GM21390 (cell line): Measurements from ENCODE around the gene FAM200B.

Experiments
- ATAC-seq: cut with Tn5 transposase; IDR thresholded peaks from one replicate; pipeline ENCODE4 v1.9.1; 2021; ENCODE audit not compliant: unreplicated experiment

Gene FAM200B

DNA sequence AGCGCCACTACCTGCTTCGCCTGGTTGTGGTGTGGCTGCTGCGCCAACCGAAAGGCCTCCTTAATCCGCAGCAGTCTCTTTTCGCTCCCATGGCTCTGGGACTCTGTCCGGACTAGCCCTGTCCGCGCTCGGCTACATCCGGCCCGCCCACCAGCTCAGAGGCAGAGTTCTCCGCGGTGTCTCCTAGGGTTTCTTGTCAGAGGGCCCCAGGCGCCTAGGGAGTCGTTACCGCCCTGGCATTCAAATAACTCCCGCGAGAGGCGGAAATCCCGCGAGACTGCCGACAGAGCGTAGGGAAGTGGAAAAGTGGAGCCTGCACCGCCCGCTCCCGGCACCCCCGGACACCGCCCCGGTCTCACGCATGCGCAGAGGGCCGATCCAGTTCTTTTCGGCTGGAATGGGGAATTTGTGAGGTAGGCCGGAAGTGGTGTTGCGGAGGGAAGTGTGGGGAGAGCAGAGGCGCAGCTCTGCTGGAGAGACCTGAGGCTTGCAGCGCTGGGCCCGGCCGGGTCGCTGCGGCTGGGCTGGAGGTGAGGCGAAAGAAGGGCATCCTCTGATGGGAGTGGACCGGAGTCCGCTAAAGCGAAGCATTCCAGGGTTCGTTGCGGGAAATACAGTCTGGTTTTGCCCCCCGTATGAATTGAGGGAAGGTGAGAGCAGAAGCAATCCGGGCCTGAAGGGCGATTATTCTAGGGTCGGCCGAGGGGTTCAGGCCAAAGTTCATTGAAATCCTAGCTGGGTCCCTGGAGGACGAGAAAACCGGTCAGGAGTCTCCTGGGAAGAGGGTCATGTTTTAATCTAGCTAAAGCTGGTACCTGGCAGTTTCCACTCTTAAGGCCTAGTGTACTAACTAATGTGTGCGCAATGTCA, at the start of gene FAM200B:
Gene FAM200B, plus strand, starts transcription at position 456 of the 870 bp plus-strand sequence. CDS start 5,151 bp downstream, outside the sequence.
- peak; percentile 92 for ATAC-seq

DNA sequence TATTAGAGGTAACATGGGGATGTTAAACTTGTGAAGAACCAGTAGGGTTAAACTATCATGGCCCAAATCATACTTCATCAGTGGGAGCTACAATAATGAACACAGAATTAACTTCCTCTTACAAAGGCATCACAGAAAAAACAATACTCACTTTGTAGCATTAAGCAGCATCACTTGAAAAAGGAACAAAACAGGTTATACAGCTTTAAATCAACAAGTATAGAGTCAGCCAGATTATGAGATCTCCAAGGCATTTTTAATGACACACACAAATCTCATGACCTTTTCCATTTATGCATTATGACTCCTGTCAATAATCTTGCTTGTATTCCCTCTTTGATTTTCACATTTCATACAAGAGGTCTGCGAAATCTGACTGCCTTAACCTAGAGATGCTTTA, 44.8 kb upstream of the FAM200B start:
- no peak for ATAC-seq

DNA sequence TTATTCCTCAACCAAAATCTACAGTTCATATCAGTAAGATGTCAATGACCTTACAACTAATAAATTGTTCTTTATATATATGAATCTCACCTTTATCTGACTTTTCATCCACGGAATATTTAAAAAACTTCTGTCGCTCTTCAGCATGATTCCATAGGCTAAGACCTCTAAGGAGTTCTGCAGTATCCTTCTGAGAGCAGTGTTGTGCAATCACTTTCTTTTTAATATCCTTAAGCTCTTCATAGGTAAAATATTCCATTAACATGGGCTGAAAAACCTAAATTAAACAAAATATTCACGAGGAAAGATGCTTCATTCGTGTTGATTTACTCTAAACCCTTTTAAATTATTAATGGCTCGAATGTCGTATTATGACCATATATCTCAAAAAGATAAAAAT, 43.2 kb upstream of the FAM200B start:
- no peak for ATAC-seq

DNA sequence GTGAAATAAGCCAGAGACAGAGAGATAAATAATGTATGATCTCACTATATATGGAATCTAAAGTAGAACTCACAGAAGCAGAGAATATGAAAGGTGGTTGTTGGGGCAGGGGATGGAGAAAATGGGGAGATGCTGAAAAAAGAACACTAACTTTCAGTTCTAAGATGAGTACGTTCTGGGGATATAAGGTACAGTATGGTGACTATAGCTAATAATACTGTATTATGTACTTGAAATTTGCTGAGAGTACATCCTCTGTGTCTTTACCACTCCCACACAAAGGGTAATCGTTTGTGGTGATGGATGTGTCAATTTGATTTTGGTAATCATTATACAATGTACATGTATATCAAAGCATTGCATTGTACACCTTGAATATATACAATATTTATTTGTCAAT, 33.0 kb upstream of the FAM200B start:
- ATAC-seq = peak; percentile 54

DNA sequence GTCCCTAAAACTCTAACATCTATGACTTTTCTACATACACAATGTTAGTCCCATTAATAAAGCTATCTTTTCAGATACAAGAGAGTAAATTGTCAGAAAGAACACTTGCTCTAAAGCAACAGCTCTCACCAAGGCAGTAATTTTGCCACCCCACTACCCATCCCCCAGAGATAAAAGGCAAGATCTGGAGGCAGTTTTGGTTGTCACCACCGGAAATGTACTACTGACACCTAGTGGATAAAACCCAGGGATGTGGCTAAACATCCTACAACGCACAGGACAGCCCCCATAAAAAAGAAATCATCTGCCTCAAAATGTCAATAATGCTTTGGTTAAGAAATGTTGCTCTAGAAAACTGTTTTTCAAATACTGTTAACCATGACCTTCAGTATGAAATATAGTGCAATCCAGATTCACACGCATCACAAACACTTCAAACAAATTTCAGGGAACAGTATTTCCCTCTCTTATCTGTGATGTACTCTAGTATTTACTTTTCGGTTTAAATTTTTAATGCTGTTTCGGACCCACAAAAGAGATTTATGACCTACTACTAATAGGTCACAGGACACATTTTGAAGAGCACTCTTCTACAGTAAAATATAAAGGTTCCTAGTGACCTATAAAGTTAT, 31.6 kb upstream of the FAM200B start:
- ATAC-seq = peak; percentile 39

DNA sequence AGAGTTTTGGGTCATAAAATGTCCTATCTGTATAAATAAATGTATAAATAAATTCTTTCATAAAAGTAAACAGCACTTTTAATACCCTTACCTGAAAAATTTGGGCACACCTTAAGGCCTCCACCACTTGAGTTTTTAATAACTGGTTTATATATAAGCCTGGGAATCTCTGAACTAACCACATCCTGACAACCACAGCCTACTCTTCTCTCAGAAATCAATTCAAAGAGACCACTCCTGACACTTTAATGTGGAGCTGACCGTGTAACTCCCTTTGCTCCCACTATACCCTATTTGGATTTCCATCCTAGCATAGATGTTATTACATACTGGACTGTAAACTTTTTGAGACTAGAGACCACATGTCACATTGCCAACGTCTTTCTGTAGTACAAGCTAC, 30.0 kb upstream of the FAM200B start:
- ATAC-seq = no peak

DNA sequence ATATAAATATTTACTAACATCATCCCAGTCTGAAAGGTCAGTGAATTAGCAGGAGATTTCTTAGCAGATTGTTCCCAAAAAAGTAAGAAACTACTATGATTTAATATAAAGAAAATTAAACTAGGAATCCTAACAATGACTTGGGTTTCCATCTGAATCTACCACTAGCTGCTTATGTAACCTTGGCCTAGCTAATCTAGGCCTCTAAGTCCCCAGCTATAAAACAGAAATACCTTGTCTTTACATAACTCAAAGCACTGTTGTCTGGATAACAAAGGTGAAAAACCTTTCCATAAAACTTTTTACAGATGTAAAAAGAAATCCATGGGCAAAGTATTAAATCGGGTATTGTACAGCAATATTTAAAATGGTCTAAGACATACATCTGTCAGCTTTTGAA, 29.4 kb upstream of the FAM200B start:
- ATAC-seq = no peak

DNA sequence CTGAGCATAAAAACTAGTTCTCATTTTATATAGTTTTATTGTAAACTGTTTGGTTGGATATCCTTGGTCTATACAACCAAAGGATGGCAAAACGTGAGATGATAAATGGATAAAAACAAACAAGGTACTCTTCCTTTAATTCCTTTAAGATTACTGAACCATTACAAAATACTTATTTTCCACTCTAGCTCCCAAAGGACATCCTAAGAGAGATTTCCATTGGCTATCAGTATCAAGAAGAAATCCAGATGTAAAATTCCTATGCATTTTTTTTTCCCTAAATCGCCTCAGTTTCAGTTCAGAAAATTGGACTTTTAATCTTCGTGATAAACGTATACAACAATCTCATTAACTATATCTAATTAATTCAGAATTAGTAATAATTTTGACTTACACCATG, 28.8 kb upstream of the FAM200B start:
- ATAC-seq = no peak

DNA sequence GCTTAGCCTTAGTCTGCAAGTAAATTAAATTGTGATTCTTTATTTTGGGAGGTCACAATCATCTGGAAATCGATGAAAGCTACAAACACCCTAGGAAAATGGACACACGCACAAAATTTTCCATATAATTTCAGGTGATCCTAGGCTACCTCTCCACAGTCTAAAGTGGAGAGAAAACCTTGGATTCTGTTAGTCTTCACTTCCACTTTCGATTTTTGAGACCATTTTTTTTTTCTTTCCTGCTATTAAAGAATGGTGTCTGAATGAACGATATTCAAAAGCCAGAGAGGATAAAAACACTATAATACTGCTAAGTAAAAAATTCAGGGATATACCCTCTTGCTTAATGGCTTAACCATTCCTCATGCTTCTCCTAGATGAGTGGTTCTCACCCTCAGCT, 28.2 kb upstream of the FAM200B start:
- no peak for ATAC-seq

DNA sequence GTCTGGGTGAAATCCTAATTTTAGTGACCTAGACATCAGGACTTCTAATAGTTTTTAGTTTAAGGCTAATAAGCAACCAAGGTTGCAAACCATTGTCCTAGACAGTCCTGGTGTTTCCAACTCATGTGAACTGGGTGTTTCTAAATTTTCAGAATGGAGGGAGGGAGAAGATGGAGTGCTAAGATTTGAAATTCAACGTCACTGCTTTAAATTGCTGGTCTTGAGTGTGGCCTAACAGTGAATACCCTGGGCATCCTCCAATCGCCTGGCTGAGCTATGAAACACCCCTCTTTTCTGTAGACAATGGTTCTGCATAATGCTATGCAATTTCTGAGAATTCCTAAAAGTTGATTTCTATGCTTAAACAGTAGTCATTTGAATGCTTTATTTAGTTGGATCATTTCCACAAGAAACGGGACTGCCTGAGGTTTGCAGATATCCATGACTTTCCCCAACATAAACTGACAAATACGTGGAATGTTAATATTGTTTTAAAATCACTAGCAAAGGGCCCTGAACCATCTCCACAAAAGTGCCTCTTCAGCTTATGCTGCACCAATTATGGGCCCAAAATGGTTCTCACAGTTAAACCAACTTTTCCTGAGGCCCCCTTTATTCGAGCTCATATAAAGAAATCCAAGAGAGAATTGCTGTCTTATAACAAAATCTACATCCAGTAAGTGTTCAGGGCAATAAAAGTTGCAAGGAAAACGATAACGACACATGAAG, 27.6 kb upstream of the FAM200B start:
- ATAC-seq = peak; percentile 27

DNA sequence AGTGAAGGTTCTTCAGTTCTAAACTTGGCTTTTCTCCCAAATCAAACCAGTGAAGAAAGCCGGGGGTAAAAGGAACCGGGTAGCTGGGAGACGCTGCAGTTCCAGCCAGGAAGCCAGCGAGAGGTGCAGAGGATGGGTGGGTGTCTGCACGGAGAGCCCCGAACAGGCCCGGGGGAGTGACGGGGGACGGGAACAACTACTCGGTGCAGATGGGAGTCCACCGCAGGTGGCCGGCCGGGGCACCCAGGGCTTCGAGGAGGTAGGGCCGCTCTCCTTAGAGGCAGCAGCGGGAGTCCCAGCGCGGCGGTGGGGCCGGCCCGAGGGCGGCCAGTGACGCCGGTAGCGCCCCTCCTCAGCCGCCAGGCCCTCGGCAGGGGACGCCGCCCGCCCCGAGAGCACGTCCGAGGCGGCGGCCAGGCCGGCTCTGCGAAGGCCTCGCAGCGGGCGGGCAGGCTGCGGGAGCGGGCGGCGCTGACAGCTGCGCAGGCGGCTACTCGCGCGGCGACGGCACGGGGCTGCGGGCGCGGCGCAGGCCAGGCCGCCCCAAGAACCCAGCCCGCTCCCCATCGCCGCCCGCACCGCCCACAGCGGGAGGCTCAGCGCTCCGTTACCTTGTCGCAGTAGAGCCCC, 26.9 kb upstream of the FAM200B start:
- peak; percentile 46 for ATAC-seq

DNA sequence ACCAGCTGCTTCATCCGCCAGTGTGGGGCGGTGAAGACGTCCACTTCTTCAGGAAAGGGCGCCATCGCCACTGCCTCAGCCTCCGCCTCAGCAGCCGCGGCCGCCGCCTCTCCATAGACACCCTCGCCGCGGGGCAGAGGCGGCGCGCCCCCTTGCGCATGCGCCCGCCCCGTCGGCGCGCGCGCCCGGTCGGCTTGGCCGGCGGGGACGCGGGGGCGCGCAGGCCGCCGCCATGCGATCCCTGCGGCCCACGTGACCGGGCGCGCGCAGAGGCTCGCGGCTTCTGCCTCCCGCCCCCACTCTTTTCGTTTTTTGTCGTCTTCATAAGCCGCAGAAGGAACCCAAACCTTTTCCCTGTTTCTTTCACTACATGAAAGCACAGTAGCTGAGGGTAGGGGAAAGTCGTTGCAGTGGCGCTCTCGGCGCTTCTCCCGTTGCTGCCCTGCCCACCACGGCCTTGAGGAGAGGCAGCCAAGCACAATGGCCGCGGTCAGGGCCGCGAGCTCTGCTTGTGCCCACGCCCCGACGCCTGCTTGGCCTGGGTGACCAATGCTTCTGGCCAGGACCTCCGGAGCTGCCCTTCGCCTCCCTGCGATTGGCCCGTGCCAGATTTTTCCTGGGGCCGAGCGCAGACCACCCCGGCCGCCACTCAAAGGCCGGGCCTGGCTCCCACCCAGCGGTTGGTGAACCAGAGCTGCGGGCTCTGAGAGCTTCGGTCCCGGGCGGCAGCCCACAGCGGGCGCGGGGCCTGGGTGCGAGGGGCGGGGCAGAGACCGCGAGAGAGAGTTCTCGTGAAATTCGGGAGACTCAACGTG, 26.2 kb upstream of the FAM200B start, which contains the start of gene FBXL5:
Gene FBXL5, minus strand, starts transcription at position 135 of the 815 bp plus-strand sequence. Its CDS starts 70 bp downstream, at position 65.
- ATAC-seq = peak; percentile 71

DNA sequence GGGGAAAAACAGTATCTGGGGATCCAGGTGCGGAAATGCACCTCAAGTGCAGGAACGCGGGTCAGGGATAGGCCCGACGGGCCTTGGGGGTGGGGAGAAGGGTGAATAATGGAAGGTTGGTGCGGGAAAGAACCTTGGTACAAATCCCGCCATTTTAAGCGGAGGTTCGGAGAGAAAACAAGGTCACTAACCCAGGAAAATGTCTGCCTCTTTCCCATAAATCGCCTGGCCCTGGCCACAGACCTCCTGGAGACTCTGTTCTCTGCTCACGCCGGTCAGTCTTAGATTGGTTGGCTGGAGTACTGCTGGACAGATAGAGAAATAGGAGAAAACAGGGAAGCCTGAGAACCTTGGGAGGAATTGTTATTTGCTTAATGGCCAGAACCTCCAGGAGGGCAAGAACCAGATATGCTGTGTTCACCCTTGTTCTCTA, 25.6 kb upstream of the FAM200B start:
- ATAC-seq = no peak

DNA sequence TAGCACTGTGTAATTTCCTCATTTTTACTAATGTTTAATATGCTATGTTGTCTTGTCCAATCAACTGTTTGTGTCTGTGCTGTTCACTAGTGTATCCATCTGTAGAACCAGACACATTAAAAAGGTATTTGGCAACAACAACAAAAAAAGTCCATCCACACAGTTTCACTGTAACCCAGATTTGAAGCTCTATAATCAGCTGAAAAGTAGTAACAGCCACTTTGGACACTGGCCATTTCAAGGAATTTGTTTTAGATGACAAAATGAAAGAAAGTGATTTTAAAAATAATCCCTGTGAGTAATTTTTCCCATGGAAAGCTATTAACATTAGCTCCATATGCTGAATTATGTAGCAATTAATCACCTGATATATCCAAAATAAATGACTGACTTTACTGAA, 24.3 kb upstream of the FAM200B start:
- no peak for ATAC-seq

DNA sequence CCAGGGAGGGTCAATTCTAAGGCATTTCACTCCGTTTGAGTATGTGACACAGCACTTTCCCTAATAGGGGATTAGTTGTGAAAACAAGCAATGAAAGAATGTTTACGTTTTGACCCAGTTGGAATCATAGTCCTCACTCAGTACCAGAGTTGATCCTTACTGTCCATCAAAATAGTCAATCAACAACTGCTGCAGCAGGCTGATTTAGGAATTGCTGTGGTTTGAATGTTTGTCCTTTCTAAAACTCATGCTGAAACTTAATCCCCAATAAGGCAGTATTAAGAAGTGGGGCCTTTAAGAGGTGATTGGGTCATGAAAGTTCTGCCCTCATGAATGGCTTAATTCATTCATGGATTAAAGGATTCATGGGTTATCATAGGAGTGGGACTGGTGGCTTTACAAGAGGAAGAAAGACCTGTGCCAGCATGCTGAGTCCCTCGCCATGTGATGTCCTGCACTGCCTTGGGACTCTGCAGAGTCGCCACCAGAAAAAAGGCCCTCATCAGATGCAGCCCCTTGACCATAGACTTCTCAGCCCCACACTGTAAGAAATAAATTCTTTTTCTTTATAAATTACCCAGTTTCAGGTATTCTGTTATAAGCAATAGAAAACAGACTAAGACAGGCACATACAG, 23.4 kb upstream of the FAM200B start:
- ATAC-seq = no peak

DNA sequence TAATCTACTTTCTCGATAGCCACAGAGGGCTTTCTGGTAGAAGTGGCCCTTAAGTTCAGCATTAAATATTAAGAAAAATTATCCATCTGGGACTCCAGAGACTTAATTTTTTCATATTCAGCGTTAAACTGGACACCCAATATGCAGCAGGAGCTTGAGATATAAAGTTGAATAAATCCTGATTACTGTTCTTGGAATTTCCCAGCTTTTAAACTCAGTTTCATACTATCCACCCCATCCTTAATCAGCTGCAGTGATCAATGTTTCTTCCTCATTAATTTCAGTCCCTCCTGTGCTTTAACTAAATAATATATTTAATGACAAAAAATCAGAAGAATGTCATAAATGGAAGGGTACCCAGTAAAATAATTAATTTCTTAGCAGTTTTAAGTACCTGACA, 22.8 kb upstream of the FAM200B start:
- no peak for ATAC-seq

DNA sequence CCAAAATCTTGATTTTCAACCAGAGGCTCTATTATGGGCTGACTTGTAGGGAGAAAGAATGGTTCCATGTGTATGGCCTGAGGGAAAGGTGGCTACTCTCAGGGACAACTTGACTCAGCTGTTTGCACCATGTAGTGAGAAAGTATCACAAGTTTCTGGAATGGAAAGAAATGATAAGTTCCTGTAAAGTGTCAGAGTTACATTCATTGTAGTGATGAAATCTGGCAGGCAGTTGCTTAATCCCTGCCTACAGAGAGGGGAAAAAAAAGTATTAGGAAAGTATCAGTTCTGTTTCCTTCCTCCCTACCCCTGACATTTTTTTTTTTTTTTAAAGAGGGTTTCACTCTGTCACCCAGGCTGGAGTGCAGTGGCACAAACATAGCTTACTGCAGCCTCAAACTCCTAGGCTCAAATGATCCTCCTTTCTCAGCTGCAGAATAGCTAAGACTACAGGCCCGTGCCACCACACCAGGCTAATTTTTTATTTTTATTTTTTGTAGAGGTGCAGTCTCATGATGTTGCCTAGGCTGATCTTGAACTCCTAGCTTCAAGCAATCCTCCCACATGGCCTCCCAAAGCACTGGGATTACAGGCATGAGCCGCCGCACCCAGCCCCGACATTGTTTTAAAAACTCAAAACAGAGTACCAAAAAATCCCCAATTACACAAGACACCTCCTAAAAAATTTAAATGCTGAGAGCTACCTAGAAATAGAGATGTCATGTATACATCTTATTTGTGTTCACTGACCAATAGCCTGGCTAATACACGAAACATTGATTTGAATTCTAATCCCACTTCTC, 21.7 kb upstream of the FAM200B start:
- ATAC-seq = no peak

DNA sequence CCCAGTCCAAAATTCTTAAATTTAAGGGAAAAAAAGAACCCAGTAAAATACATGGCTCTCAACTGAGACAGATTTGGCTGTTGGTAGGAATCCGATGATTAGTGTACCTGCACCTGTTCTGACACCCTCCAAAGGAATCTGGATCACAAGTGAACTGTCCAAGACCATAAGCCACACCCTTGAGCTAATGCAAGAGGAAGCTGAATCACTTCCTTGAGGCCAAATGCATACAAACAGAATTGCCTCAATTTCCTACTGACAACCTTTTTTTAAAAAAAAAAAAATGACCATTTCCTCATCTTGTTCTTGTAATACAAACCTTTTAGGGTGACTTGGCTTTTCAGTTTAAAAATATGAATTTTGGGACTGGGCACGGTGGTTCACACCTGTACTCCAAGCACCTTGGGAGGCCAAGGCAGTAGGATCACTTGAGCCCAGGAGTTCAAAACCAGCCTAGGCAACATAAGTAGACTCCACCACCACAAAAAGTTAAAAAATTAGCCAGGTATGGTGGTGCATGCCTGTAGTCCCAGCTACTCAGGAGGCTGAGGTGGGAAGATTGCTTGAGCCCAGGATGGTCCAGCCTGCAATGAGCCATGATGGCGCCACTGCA, 15.8 kb upstream of the FAM200B start:
- no peak for ATAC-seq

DNA sequence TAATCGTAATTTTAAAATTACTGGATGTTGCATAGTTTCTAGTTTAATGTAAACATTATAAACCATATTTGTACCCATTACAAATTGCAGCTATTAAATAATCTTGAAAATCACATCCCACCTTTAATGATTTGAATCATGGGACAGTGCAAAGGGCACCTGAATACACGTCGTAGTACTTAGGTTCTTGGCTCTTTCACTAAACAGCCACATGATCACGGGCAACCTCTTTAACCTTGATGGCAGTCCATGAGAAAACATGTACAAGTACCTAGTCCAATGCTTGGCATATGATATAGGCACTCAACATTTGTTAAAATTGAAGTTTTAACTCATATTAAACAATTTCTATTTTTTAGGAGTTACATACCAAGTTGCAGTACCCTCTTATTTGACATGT, 14.6 kb upstream of the FAM200B start:
- no peak for ATAC-seq
